MM.1S (cell line): ENCODE data around the gene EXOC3L1.

Experiments
- DNase-seq: peaks from one replicate; pipeline ENCODE4 v3.0.0-alpha.2; 2015
- H2AFZ ChIP-seq: fragments of 300-600 bp; sonication (generic); 2 replicates; pipeline ENCODE4 v1.6.0; 2016; ENCODE audit warnings: antibody characterized with exemption, low read length
- H3F3A ChIP-seq: fragments of 300-600 bp; sonication (generic); 2 replicates; pipeline ENCODE4 v1.6.1; 2016; ENCODE audit warnings: mild to moderate bottlenecking, antibody characterized with exemption, low read length, moderate library complexity, mixed read lengths; ENCODE audit not compliant: insufficient read depth
- H3K27ac ChIP-seq: fragments of 300-600 bp; sonication (generic); 2 replicates; pipeline ENCODE4 v1.5.1; 2016; ENCODE audit warnings: mild to moderate bottlenecking, low read length
- H3K27me3 ChIP-seq: fragments of 300-600 bp; sonication (generic); replicated peaks from 2 replicates; pipeline ENCODE4 v1.6.0; 2016; ENCODE audit warnings: low read length; ENCODE audit not compliant: insufficient read depth
- H3K36me3 ChIP-seq: fragments of 300-600 bp; sonication (generic); replicated peaks from 2 replicates; pipeline ENCODE4 v1.6.1; 2016; ENCODE audit warnings: mild to moderate bottlenecking, low read length, mixed read lengths; ENCODE audit not compliant: insufficient read depth
- H3K4me1 ChIP-seq: fragments of 300-600 bp; sonication (generic); 2 replicates; pipeline ENCODE4 v1.6.1; 2016; ENCODE audit warnings: low read length, mixed read lengths
- H3K4me2 ChIP-seq: fragments of 300-600 bp; sonication (generic); 2 replicates; pipeline ENCODE4 v1.6.0; 2016; ENCODE audit warnings: low read depth, low read length
- H3K4me3 ChIP-seq: fragments of 300-600 bp; sonication (generic); 2 replicates; pipeline ENCODE4 v1.5.1; 2016; ENCODE audit warnings: low read length, mixed read lengths
- H3K79me2 ChIP-seq: fragments of 300-600 bp; sonication (generic); 2 replicates; pipeline ENCODE4 v1.6.1; 2016; ENCODE audit warnings: mixed run types, low read length, mixed read lengths
- H3K9ac ChIP-seq: fragments of 300-600 bp; sonication (generic); 2 replicates; pipeline ENCODE4 v1.6.1; 2016; ENCODE audit warnings: low read length, mixed read lengths
- H3K9me2 ChIP-seq: fragments of 300-600 bp; sonication (generic); replicated peaks from 2 replicates; pipeline ENCODE4 v1.6.1; 2016; ENCODE audit warnings: mild to moderate bottlenecking, low read length, mixed read lengths; ENCODE audit not compliant: insufficient read depth
- H3K9me3 ChIP-seq: fragments of 300-600 bp; sonication (generic); replicated peaks from 2 replicates; pipeline ENCODE4 v1.6.1; 2016; ENCODE audit warnings: mild to moderate bottlenecking, low read length, mixed read lengths; ENCODE audit not compliant: insufficient read depth
- H4K20me1 ChIP-seq: fragments of 300-600 bp; sonication (generic); 2 replicates; pipeline ENCODE4 v1.6.1; 2016; ENCODE audit warnings: mild to moderate bottlenecking, low read length, moderate library complexity, mixed read lengths; ENCODE audit not compliant: insufficient read depth
- EZH2 ChIP-seq: fragments of 300-600 bp; sonication (generic); optimal IDR thresholded peaks from 2 replicates; pipeline ENCODE3; 2017; ENCODE audit warnings: low read depth, mild to moderate bottlenecking, antibody characterized with exemption, low read length, mixed read lengths
- EZH2phosphoT487 ChIP-seq: fragments of 300-600 bp; sonication (generic); IDR thresholded peaks from 2 replicates; pipeline ENCODE4 v1.6.1; 2018; ENCODE audit warnings: antibody characterized with exemption, low read length
- TF ChIP-seq, protein P1 (sequence below): fragments of 300-600 bp; sonication (generic); IDR thresholded peaks from 2 replicates; pipeline ENCODE4 v1.5.1; 2016; ENCODE audit warnings: antibody characterized with exemption, low read length, mixed read lengths

Gene EXOC3L1

DNA sequence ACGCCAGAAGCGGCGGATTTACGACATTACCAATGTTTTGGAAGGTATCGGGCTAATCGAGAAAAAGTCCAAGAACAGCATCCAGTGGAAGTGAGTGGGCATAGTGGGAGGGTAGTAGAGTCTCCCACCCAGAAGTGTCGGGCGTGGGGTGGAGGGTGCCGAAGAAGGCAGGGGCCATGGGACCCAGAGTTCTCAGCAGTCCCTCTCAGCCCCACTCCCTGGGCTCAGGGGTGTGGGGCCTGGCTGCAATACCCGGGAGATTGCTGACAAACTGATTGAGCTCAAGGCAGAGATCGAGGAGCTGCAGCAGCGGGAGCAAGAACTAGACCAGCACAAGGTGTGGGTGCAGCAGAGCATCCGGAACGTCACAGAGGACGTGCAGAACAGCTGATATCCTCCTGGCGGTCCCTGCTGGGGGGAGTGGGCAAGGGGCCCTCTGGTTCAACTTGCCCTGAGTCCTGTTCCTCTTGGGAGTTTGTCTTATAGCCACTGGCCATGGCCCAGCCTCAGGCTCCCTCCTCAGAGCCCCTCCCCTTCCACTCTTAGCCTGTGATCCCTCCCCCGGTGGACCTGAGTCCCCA lies 2.9 kb upstream of the EXOC3L1 start:
- Histone ChIP-seq H3K79me2 (peaks cover 48% of the 10 kb centered on the region), H2AFZ (no peak overlapping the region), H4K20me1 (no peaks in the 10 kb centered on the region), H3K4me3 (peak overlapping the region; percentile 99), H3K9me2 (no peaks in the 10 kb centered on the region), H3K36me3 (peaks cover 16% of the 10 kb centered on the region; the same call in 1 of the 2 replicates), H3F3A (no peaks in the 10 kb centered on the region), H3K9me3 (no peaks in the 10 kb centered on the region), H3K9ac (peak overlapping the region; percentile 94), H3K27ac (peak overlapping the region; percentile 23; the same call in 1 of the 2 replicates), H3K4me1 (peaks cover 9% of the 10 kb centered on the region; the same call in 1 of the 2 replicates), H3K4me2 (peak overlapping the region; percentile 97), H3K27me3 (no peaks in the 10 kb centered on the region)
- no peak for TF ChIP-seq EZH2phosphoT487
- TF ChIP-seq EZH2, result no peak
- TF ChIP-seq, protein P1, sequence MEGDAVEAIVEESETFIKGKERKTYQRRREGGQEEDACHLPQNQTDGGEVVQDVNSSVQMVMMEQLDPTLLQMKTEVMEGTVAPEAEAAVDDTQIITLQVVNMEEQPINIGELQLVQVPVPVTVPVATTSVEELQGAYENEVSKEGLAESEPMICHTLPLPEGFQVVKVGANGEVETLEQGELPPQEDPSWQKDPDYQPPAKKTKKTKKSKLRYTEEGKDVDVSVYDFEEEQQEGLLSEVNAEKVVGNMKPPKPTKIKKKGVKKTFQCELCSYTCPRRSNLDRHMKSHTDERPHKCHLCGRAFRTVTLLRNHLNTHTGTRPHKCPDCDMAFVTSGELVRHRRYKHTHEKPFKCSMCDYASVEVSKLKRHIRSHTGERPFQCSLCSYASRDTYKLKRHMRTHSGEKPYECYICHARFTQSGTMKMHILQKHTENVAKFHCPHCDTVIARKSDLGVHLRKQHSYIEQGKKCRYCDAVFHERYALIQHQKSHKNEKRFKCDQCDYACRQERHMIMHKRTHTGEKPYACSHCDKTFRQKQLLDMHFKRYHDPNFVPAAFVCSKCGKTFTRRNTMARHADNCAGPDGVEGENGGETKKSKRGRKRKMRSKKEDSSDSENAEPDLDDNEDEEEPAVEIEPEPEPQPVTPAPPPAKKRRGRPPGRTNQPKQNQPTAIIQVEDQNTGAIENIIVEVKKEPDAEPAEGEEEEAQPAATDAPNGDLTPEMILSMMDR, result no peak
- DNase-seq, result no peak

DNA sequence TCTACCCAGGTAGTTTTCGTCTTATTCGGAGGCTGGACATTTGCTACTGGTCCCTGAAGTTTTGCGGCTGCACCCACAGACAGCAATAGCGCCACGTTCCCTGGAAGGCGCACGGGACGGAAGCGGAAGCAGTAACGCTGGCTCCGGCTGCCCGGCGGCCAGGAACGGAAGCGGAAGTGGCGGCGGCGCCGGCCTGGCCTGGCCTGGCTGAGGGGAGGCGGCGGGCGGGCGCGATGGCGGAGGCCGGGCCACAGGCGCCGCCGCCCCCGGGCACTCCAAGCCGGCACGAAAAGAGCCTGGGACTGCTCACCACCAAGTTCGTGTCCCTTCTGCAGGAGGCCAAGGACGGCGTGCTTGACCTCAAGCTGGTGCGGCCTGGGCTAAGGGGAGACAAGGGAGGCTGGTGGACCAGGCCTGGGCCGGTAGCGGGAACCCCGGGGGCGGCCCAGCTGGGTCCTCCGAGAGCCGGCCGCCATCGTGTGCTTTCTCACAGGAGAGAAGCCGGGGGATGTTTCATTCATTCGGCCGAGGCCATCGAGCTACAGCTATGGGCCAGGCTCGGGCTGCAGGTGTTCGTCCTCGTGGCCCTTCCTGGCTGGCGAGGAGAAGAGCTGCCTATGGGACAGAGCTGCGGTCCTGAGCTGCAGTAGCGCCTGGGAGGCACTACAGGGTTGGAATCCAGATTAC lies 2.2 kb upstream of the EXOC3L1 start, which contains the start of gene E2F4:
Gene E2F4, plus strand, starts transcription at position 161 of the 687 bp plus-strand sequence. Its CDS starts 73 bp downstream, at position 234.
- H2AFZ ChIP-seq, result peak within 1 kb of the TSS; percentile 54

DNA sequence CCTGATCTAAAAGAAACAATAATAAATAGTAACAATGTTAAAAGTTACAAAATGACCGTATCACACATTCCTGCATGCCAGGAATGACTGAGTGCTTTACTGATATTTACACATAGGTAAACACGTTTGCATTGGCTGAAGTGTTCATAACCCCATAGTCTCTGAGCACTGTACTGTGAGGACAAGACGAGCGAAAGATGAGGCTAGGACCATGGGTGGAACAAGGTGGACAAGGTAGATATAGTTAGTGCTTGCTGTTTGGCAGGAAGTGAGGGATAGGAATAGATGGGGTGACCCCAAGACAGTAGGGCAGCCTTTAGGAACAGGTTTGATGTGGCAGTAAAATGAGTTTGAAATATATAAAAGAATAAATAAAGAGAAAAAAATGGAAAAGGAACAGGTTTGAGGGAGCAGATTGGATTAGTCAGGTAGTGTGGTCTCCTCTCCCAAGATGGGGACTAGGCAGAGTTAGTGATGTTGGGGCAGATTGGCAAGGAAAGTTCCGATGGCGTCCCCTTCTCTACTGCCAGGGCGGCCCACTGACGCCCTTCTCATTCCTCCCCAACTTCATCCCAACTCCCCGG lies 1.6 kb upstream of the EXOC3L1 start:
- Histone ChIP-seq H3K4me1 (peaks cover 9% of the 10 kb centered on the region; the same call in 1 of the 2 replicates), H3K27ac (no peak overlapping the region), H3K4me2 (peak overlapping the region; percentile 45), H3K36me3 (peaks cover 10% of the 10 kb centered on the region; the same call in 1 of the 2 replicates), H3F3A (no peaks in the 10 kb centered on the region), H3K27me3 (peaks cover 5% of the 10 kb centered on the region; the same call in 1 of the 2 replicates), H3K9me2 (no peaks in the 10 kb centered on the region), H3K9ac (no peak overlapping the region; the same call in 1 of the 2 replicates), H2AFZ (peak overlapping the region; percentile 54), H3K4me3 (peak overlapping the region; percentile 40; the same call in 1 of the 2 replicates), H3K79me2 (peaks cover 42% of the 10 kb centered on the region), H4K20me1 (no peaks in the 10 kb centered on the region), H3K9me3 (no peaks in the 10 kb centered on the region)
- TF ChIP-seq EZH2, result no peak
- TF ChIP-seq, protein P1, result no peak
- DNase-seq, result no peak

More for the DNA sequence above, 2.2 kb upstream of the EXOC3L1 start, which contains the start of gene E2F4:
- Histone ChIP-seq H3K9ac (peak within 1 kb of the TSS; percentile 94), H3K4me1 (peaks cover 9% of the 10 kb centered on the region; the same call in 1 of the 2 replicates), H3K79me2 (peaks cover 43% of the 10 kb centered on the region), H3K27me3 (no peaks in the 10 kb centered on the region; the same call in 1 of the 2 replicates), H3K9me2 (no peaks in the 10 kb centered on the region), H3K4me2 (peak within 1 kb of the TSS; percentile 97), H3K36me3 (peaks cover 16% of the 10 kb centered on the region; the same call in 1 of the 2 replicates), H3F3A (no peaks in the 10 kb centered on the region), H3K4me3 (peak within 1 kb of the TSS; percentile 99), H3K27ac (peak within 1 kb of the TSS; percentile 23; the same call in 1 of the 2 replicates), H4K20me1 (no peaks in the 10 kb centered on the region), H3K9me3 (no peaks in the 10 kb centered on the region)
- TF ChIP-seq, protein P1, result no peak
- TF ChIP-seq EZH2phosphoT487 (no peak), EZH2 (no peak)
- DNase-seq, result peak; percentile 94
